K562 (cell line): ENCODE results near the gene CFAP107. TPM values are rescaled to one million over a fixed set of nuclear protein-coding genes. Genes with fewer than 3 reads are reported as not detected.
"Not testable (repeated sequence)": the region's sequence is repeated elsewhere in the genome, so short reads cannot be mapped to it uniquely, and the experiment has no call there.

Experiments used
- ATAC-seq: fragments of 200-7000 bp; cut with Tn5 transposase; 3 replicates; pipeline ENCODE4 v1.9.1; 2020; ENCODE audit warnings: moderate library complexity
- BruUV-seq: library from RNA; stranded (reverse); fragments of 400-500 nt; replicated peaks from 2 replicates; lab custom pipeline; 2021; lab: Mats Ljungman, UMichigan
- CTCF ChIA-PET: fragments of 300-600 bp; formaldehyde crosslinking; extraction: SDS; loops from one replicate; lab custom pipeline; 2021; ENCODE audit warnings: low intra/inter-chr PET ratio; lab: Yijun Ruan, JAX
- POLR2A ChIA-PET: fragments of 300-600, 350-650 bp; sonication (Branson Sonifier 250); formaldehyde crosslinking; extraction: SDS; loops from one replicate; lab custom pipeline; 2021; ENCODE audit warnings: antibody characterized with exemption, inconsistent platforms; lab: Yijun Ruan, JAX
- DNase-seq, 4 experiments: peaks; one replicate each; pipeline versions ENCODE4 v3.0.0 to v3.0.0-alpha.2; 2011 to 2018; ENCODE audit warnings: low spot score in 3 of 4, mixed read lengths in 3 of 4; ENCODE audit errors: extremely low read depth in 1 of 4
- FAIRE-seq: peaks from 2 replicates; lab custom pipeline; 2011; peaks lifted over from hg19 to GRCh38; lab: Jason Lieb, UNC
- H2AFZ ChIP-seq: 2 replicates; pipeline ENCODE4 v1.6.0; 2011; ENCODE audit warnings: low read depth, low read length, control low read depth, inconsistent platforms
- H3K27ac ChIP-seq: fragments of 200-600 bp; 3 replicates; pipeline ENCODE4 v1.8.0; 2011; ENCODE audit warnings: low read depth, mild to moderate bottlenecking, control low read depth, inconsistent platforms, low read length, moderate library complexity, mixed read lengths; ENCODE audit errors: extremely low read depth
- H3K27me3 ChIP-seq, 2 experiments: fragments of 300-600 bp in 1 of 2; 2 replicates in 1 of 2; 3 replicates in 1 of 2; pipeline versions ENCODE4 v1.6.0 to v1.8.0; 2011; ENCODE audit warnings: inconsistent platforms in 2 of 2, low read length in 2 of 2, mild to moderate bottlenecking in 1 of 2, mixed read lengths in 1 of 2, moderate library complexity in 1 of 2; ENCODE audit not compliant: control insufficient read depth in 2 of 2, insufficient read depth in 2 of 2
- H3K36me3 ChIP-seq: fragments of 300-600 bp; 3 replicates; pipeline ENCODE4 v1.8.0; 2011; ENCODE audit warnings: mild to moderate bottlenecking, low read length, inconsistent platforms; ENCODE audit not compliant: control insufficient read depth, insufficient read depth
- H3K4me1 ChIP-seq, 2 experiments: fragments of 200-600 bp in 1 of 2; replicated peaks in 1 of 2; 2 replicates in 1 of 2; 3 replicates in 1 of 2; pipeline versions ENCODE4 v1.5.1 to v1.8.0; 2011; ENCODE audit warnings: inconsistent platforms in 2 of 2, low read length in 2 of 2, mild to moderate bottlenecking in 1 of 2, mixed read lengths in 1 of 2, moderate library complexity in 1 of 2; ENCODE audit not compliant: control insufficient read depth in 2 of 2, insufficient read depth in 2 of 2
- H3K4me2 ChIP-seq: 2 replicates; pipeline ENCODE4 v1.6.1; 2011; ENCODE audit warnings: low read length, control low read depth, inconsistent platforms, mixed read lengths; ENCODE audit not compliant: insufficient read depth
- H3K4me3 ChIP-seq: fragments of 200-600 bp; sonication (generic), shearing (Covaris generic); 2 replicates; pipeline ENCODE4 v1.5.1; 2016; ENCODE audit warnings: control low read depth, inconsistent platforms
- H3K79me2 ChIP-seq: fragments of 200-600 bp; 3 replicates; pipeline ENCODE4 v1.8.0; 2011; ENCODE audit warnings: low read length, inconsistent platforms; ENCODE audit not compliant: control insufficient read depth, insufficient read depth
- H3K9ac ChIP-seq, 2 experiments: 2 replicates each; pipeline versions ENCODE4 v1.6.0 to v1.6.1; 2011; ENCODE audit warnings: low read depth in 2 of 2, low read length in 2 of 2, control low read depth in 1 of 2, inconsistent platforms in 1 of 2, mild to moderate bottlenecking in 1 of 2, mixed read lengths in 1 of 2; ENCODE audit not compliant: insufficient read depth in 1 of 2
- H3K9me1 ChIP-seq: one replicate; pipeline ENCODE4 v1.6.0; 2011; ENCODE audit warnings: inconsistent platforms, mild to moderate bottlenecking, low read length, moderate library complexity; ENCODE audit not compliant: control insufficient read depth, insufficient read depth
- H3K9me3 ChIP-seq: replicated peaks from 2 replicates; pipeline ENCODE4 v1.5.1; 2011; ENCODE audit warnings: low read depth, low read length, inconsistent platforms; ENCODE audit not compliant: control insufficient read depth, insufficient read depth
- H4K20me1 ChIP-seq: replicated peaks from 2 replicates; pipeline ENCODE4 v1.6.1; 2011; ENCODE audit warnings: low read length, inconsistent platforms, mixed read lengths; ENCODE audit not compliant: control insufficient read depth, insufficient read depth
- ELF2 ChIP-seq: fragments of 250-450 bp; sonication (Bioruptor Pico); IDR thresholded peaks from 2 replicates; pipeline ENCODE4 v1.5.0; 2021; ENCODE audit warnings: mild to moderate bottlenecking
- HNRNPL ChIP-seq: fragments of 200-400 bp; formaldehyde crosslinking; IDR thresholded peaks from 2 replicates; pipeline ENCODE4 v1.6.1; 2017; ENCODE audit warnings: low read depth, mild to moderate bottlenecking, low read length
- RBM25 ChIP-seq: fragments of 200-400 bp; formaldehyde crosslinking; IDR thresholded peaks from 2 replicates; pipeline ENCODE4 v1.6.1; 2018; ENCODE audit warnings: low read length, low read depth, moderate library complexity; ENCODE audit not compliant: severe bottlenecking
- TRIM28 ChIP-seq: fragments of 450-650 bp; IDR thresholded peaks from 2 replicates; pipeline ENCODE4 v1.6.1; 2017
- ZNF184 ChIP-seq: sonication (generic); formaldehyde crosslinking; IDR thresholded peaks from 2 replicates; pipeline ENCODE4 v1.5.0; 2020; ENCODE audit warnings: missing genetic modification reagents
- WGBS: fragments of 100-300 bp; shearing (Covaris generic); methylation state at CpG from one replicate; pipeline ENCODE4 v1.1.6; 2016; ENCODE audit warnings: low coverage, mixed read lengths; ENCODE audit not compliant: insufficient coverage; ENCODE audit errors: missing lambda C conversion rate; 5-methylcytosine and 5-hydroxymethylcytosine counted together
- in situ Hi-C: fragments of 300-500 bp; cut with MboI; formaldehyde crosslinking; loops from 4 replicates; pipeline ENCODE4 v1.15.0; 2018; ENCODE audit warnings: inconsistent platforms, mixed read lengths
- intact Hi-C: fragments of 100-400 bp; cut with micrococcal nuclease; formaldehyde crosslinking; loops from 2 replicates; pipeline ENCODE4 v1.14.2; 2022
- polyA plus RNA-seq, 8 experiments: library from polyadenylated mRNA; depleted of rRNA in 4 of 8; stranded (reverse) in 5 of 8; unstranded in 3 of 8; fragments of >200 nt; fragmentation: Nextera tagmentation in 2 of 8; fragmentation: Illumina TruSeq in 1 of 8; extraction: Ambion mirVana in 2 of 8; extraction: Trizol in 1 of 8; gene quantifications; 2 replicates each; pipeline versions ENCODE4 v1.2.1 to v1.2.3, GENCODE V29; 2011 to 2014; ENCODE audit warnings: inconsistent platforms in 1 of 8, missing spikeins in 1 of 8
- total RNA-seq, 7 experiments: library from RNA; depleted of rRNA in 6 of 7; stranded (reverse); fragments of >200 nt in 6 of 7; fragmentation: Illumina TruSeq in 2 of 7; extraction: Trizol in 2 of 7; gene quantifications; 2 replicates each; pipeline versions ENCODE4 v1.2.1 to v1.2.3, GENCODE V29; 2011 to 2021; ENCODE audit warnings: low replicate concordance in 1 of 7
- TF ChIP-seq, protein P1 (sequence below), 2 experiments: fragments of 450-650 bp; IDR thresholded peaks; 2 replicates each; pipeline ENCODE4 v1.6.1; 2018; ENCODE audit warnings: mild to moderate bottlenecking in 2 of 2, low read depth in 1 of 2; ENCODE audit not compliant: partially characterized antibody in 2 of 2

The CFAP107 gene
- total and polyA plus RNA-seq, 9 of the 15 experiments (the other 6 are each of a cell fraction or from before 2014, with no cell fraction given) = 0.03 to 0.08 TPM; not detected in 7

GRCh38 chr1:12730156-12730555 is 15.8 kb upstream of the CFAP107 start:
- no TSS peak for BruUV-seq
- ATAC-seq = no peak
- peaks cover 5 to 19% of the 10 kb centered on the region in 2 experiments; a peak in 3 of 5 replicates for H3K27me3 ChIP-seq
- no peaks in the 10 kb centered on the region for H3K9me3 ChIP-seq
- no peak overlapping the region for H3K9ac ChIP-seq
- no peak for FAIRE-seq
- DNase-seq = no peak
- ChIA-PET POLR2A (interaction anchor here (0.7 kb wide), 2 partner anchors 12 to 798 kb away, joined by 3 read pairs; no protein-coding TSS in a partner anchor), CTCF (no interaction called here)
- no peaks in the 10 kb centered on the region for H3K36me3 ChIP-seq
- no peak overlapping the region for H3K27ac ChIP-seq
- H3K4me1 ChIP-seq = no peaks in the 10 kb centered on the region
- no peak for TF ChIP-seq HNRNPL
- TF ChIP-seq ELF2 (CRISPR knock-in tag) = no peak
- H4K20me1 ChIP-seq = no peaks in the 10 kb centered on the region
- no peak overlapping the region for H3K4me2 ChIP-seq
- H3K9me1 ChIP-seq = no peaks in the 10 kb centered on the region
- H3K4me3 ChIP-seq = no peak overlapping the region
- no peaks in the 10 kb centered on the region for H3K79me2 ChIP-seq
- in situ Hi-C loops (no loop called here), intact Hi-C loops (no loop called here)
- WGBS = 0% methylated on average over 1 of the region's 1 CpG
- no peak overlapping the region for H2AFZ ChIP-seq

DNA sequence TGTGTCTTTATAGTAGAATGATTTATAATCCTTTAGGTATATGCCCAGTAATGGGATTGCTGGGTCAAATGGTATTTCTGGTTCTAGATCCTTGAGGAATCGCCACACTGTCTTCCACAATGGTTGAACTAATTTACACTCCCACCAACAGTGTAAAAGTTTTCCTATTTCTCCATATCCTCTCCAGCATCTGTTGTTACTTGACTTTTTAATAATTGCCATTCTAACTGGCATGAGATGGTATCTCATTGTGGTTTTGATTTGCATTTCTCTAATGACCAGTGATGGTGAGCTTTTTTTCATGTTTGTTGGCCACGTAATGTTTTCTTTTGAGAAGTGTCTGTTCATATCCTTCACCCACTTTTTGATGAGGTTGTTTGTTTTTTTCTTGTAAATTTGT is 14.9 kb upstream of the CFAP107 start:
- H3K9me1 ChIP-seq, H3K79me2 ChIP-seq, intact Hi-C loops, ATAC-seq, H4K20me1 ChIP-seq, H2AFZ ChIP-seq, H3K27ac ChIP-seq, H3K9ac ChIP-seq, POLR2A ChIA-PET, FAIRE-seq, H3K4me2 ChIP-seq, CTCF ChIA-PET, DNase-seq, BruUV-seq, H3K27me3 ChIP-seq, H3K9me3 ChIP-seq, H3K4me1 ChIP-seq, H3K36me3 ChIP-seq, in situ Hi-C loops, H3K4me3 ChIP-seq: not testable (repeated sequence)
- 0% methylated on average over 1 of the region's 2 CpGs for WGBS
- TF ChIP-seq RBM25 (peak; percentile 25), ZNF184 (CRISPR knock-in tag) (peak; percentile 92), TRIM28 (peak; percentile 25; the same call in 1 of the 2 replicates)
- TF ChIP-seq, protein P1, sequence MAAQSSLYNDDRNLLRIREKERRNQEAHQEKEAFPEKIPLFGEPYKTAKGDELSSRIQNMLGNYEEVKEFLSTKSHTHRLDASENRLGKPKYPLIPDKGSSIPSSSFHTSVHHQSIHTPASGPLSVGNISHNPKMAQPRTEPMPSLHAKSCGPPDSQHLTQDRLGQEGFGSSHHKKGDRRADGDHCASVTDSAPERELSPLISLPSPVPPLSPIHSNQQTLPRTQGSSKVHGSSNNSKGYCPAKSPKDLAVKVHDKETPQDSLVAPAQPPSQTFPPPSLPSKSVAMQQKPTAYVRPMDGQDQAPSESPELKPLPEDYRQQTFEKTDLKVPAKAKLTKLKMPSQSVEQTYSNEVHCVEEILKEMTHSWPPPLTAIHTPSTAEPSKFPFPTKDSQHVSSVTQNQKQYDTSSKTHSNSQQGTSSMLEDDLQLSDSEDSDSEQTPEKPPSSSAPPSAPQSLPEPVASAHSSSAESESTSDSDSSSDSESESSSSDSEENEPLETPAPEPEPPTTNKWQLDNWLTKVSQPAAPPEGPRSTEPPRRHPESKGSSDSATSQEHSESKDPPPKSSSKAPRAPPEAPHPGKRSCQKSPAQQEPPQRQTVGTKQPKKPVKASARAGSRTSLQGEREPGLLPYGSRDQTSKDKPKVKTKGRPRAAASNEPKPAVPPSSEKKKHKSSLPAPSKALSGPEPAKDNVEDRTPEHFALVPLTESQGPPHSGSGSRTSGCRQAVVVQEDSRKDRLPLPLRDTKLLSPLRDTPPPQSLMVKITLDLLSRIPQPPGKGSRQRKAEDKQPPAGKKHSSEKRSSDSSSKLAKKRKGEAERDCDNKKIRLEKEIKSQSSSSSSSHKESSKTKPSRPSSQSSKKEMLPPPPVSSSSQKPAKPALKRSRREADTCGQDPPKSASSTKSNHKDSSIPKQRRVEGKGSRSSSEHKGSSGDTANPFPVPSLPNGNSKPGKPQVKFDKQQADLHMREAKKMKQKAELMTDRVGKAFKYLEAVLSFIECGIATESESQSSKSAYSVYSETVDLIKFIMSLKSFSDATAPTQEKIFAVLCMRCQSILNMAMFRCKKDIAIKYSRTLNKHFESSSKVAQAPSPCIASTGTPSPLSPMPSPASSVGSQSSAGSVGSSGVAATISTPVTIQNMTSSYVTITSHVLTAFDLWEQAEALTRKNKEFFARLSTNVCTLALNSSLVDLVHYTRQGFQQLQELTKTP (IDR thresholded peaks at IDR 0.05; ENCODE audit: low read depth in 1 of 2, partially characterized antibody in 2 of 2) = peak in 1 of 2 experiments; percentile 27
